CD14-positive monocyte (primary cell): ENCODE data around the gene CFAP157. TPM values are rescaled to one million over a fixed set of nuclear protein-coding genes. Genes with fewer than 3 reads are reported as not detected.

Experiments
- DNase-seq, 3 donors: peaks; one replicate each; pipeline ENCODE4 v3.0.0-alpha.2; 2011 to 2022
- H2AFZ ChIP-seq: 2 replicates; pipeline ENCODE4 v1.6.0; 2012; ENCODE audit warnings: mild to moderate bottlenecking, low read depth, low read length, inconsistent platforms; ENCODE audit not compliant: insufficient read depth, poor library complexity, severe bottlenecking
- H3K27ac ChIP-seq, 2 donors: 1 replicate in 1 of 2; 2 replicates in 1 of 2; pipeline ENCODE4 v1.5.1; 2012 to 2013; ENCODE audit warnings: low read length in 2 of 2, control low read depth in 1 of 2, inconsistent platforms in 1 of 2, low read depth in 1 of 2, mild to moderate bottlenecking in 1 of 2
- H3K27me3 ChIP-seq, 2 donors: one replicate each; pipeline versions ENCODE4 v1.6.0 to v1.6.1; 2011 to 2013; ENCODE audit warnings: low read length in 2 of 2; ENCODE audit not compliant: control insufficient read depth in 2 of 2, insufficient read depth in 2 of 2
- H3K36me3 ChIP-seq, 2 donors: replicated peaks in 1 of 2; 1 replicate in 1 of 2; 2 replicates in 1 of 2; pipeline versions ENCODE4 v1.5.1 to v1.6.1; 2012 to 2013; ENCODE audit warnings: low read length in 2 of 2, control low read depth in 1 of 2, inconsistent platforms in 1 of 2, mild to moderate bottlenecking in 1 of 2; ENCODE audit not compliant: insufficient read depth in 2 of 2, control insufficient read depth in 1 of 2
- H3K4me1 ChIP-seq, 2 donors: 1 replicate in 1 of 2; 2 replicates in 1 of 2; pipeline versions ENCODE4 v1.5.1 to v1.6.1; 2012 to 2013; ENCODE audit warnings: low read length in 2 of 2, control low read depth in 1 of 2, inconsistent platforms in 1 of 2, mild to moderate bottlenecking in 1 of 2, moderate library complexity in 1 of 2; ENCODE audit not compliant: insufficient read depth in 2 of 2, control insufficient read depth in 1 of 2
- H3K4me2 ChIP-seq: replicated peaks from 2 replicates; pipeline ENCODE3; 2012; ENCODE audit warnings: low read length, moderate library complexity, mild to moderate bottlenecking; ENCODE audit not compliant: poor library complexity, severe bottlenecking; ENCODE audit errors: extremely low read depth
- H3K4me3 ChIP-seq, 3 experiments: fragments of 200-600 bp in 1 of 3; sonication (generic) in 1 of 3; replicated peaks in 1 of 3; 1 replicate in 2 of 3; 2 replicates in 1 of 3; pipeline ENCODE4 v1.5.1; 2011 to 2013; ENCODE audit warnings: low read length in 3 of 3, mild to moderate bottlenecking in 3 of 3, control low read depth in 2 of 3, low read depth in 2 of 3, inconsistent platforms in 1 of 3, moderate library complexity in 1 of 3
- H3K79me2 ChIP-seq: 2 replicates; pipeline ENCODE4 v1.6.0; 2012; ENCODE audit warnings: mild to moderate bottlenecking, control low read depth, inconsistent platforms, low read length, moderate library complexity; ENCODE audit not compliant: insufficient read depth
- H3K9ac ChIP-seq: 2 replicates; pipeline ENCODE4 v1.6.0; 2017; ENCODE audit warnings: low read length, mild to moderate bottlenecking; ENCODE audit not compliant: insufficient read depth, poor library complexity, severe bottlenecking
- H3K9me3 ChIP-seq, 2 donors: replicated peaks in 1 of 2; 1 replicate in 1 of 2; 2 replicates in 1 of 2; pipeline versions ENCODE4 v1.5.1 to v1.6.1; 2012 to 2013; ENCODE audit warnings: low read length in 2 of 2, control low read depth in 1 of 2; ENCODE audit not compliant: control insufficient read depth in 1 of 2, insufficient read depth in 1 of 2
- H4K20me1 ChIP-seq: 2 replicates; pipeline ENCODE4 v1.6.0; 2012; ENCODE audit warnings: mild to moderate bottlenecking, low read length, control low read depth, moderate library complexity; ENCODE audit not compliant: insufficient read depth
- H3K27ac Mint-ChIP-seq, 7 donors: one replicate each; pipeline ENCODE4 v1.8.0; 2020; ENCODE audit warnings: mild to moderate bottlenecking in 7 of 7, mixed read lengths in 7 of 7, moderate library complexity in 6 of 7, inconsistent platforms in 2 of 7
- H3K27me3 Mint-ChIP-seq, 3 donors: one replicate each; pipeline ENCODE4 v1.8.0; 2021 to 2022; ENCODE audit warnings: low read depth in 3 of 3, mild to moderate bottlenecking in 3 of 3, mixed read lengths in 3 of 3, moderate library complexity in 3 of 3, inconsistent platforms in 1 of 3
- H3K36me3 Mint-ChIP-seq, 2 donors: one replicate each; pipeline ENCODE4 v1.8.0; 2020; ENCODE audit warnings: mixed read lengths in 2 of 2, inconsistent platforms in 1 of 2, mild to moderate bottlenecking in 1 of 2
- H3K4me1 Mint-ChIP-seq: one replicate; pipeline ENCODE4 v1.8.0; 2020; ENCODE audit warnings: mild to moderate bottlenecking, mixed read lengths
- H3K4me3 Mint-ChIP-seq, 2 donors: one replicate each; pipeline ENCODE4 v1.8.0; 2020; ENCODE audit warnings: mild to moderate bottlenecking in 2 of 2, mixed read lengths in 2 of 2, moderate library complexity in 1 of 2
- H3K9me3 Mint-ChIP-seq, 7 donors: one replicate each; pipeline ENCODE4 v1.8.0; 2020 to 2022; ENCODE audit warnings: mixed read lengths in 7 of 7, mild to moderate bottlenecking in 6 of 7, moderate library complexity in 6 of 7, inconsistent platforms in 2 of 7
- WGBS: methylation state at CpG from one replicate; pipeline ENCODE4 v1.1.5; 2013; ENCODE audit warnings: missing lambda C conversion rate; ENCODE audit not compliant: insufficient coverage; 5-methylcytosine and 5-hydroxymethylcytosine counted together
- intact Hi-C, 2 donors: fragments of 100-400 bp; cut with micrococcal nuclease; formaldehyde crosslinking; loops; one replicate each; pipeline versions ENCODE4 v1.15.0 to v1.15.1; 2023
- polyA plus RNA-seq, 3 donors: library from polyadenylated mRNA; depleted of rRNA in 1 of 3; unstranded in 2 of 3; stranded (reverse) in 1 of 3; fragments of 300-500 nt in 2 of 3; fragments of >200 nt in 1 of 3; fragmentation: Illumina TruSeq in 2 of 3; gene quantifications; 1 replicate in 2 of 3; 2 replicates in 1 of 3; pipeline ENCODE4 v1.2.3, GENCODE V29; 2012 to 2021
- TF ChIP-seq, protein P1 (sequence below): fragments of 200-600 bp; IDR thresholded peaks from one replicate; pipeline ENCODE4 v1.8.0; 2022; ENCODE audit warnings: antibody characterized with exemption, mild to moderate bottlenecking

CFAP157 gene
- polyA plus RNA-seq, 3 donors: 0.06 to 0.09 TPM; not detected in 1

DNA sequence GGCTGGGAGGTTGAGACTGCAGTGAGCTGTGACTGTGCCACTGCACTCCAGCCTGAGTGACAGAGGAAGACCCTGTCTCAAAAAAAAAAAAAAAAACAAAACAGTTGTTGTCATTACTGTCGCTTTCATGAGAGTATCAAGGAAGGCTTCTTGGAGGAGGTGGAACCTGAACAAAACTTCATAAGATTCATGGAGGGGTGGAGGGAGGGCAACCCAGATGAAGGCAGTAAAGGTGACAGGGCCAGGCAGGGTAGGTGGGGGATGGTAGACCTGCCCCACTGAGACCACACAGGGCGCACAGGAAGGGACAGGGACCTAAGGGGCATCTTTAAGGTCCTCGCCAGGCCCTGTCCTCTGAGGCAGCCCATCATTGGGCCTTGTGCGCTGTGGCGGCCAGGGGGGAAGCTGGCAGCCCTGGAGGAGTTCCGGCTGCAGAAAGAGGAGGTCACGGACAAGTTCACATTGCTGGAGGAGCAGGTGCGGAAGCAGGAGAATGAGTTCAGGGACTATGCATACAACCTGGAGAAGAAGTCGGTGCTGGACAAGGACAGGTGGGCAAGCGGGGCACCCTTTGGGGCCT is 3.5 kb downstream of the CFAP157 start:
- H3K9me3 ChIP-seq: peaks cover 0 to 2% of the 10 kb centered on the region in 2 donors
- H3K4me1 Mint-ChIP-seq: peaks cover 13% of the 10 kb centered on the region
- H3K9ac ChIP-seq: no peak overlapping the region
- peaks cover 11 to 26% (median 14%) of the 10 kb centered on the region in 3 donors for H3K27me3 Mint-ChIP-seq
- peaks cover 2% of the 10 kb centered on the region in 2 donors for H3K36me3 Mint-ChIP-seq
- no peaks in the 10 kb centered on the region for H3K79me2 ChIP-seq
- no peak overlapping the region for H3K4me3 ChIP-seq
- peak overlapping the region in 3 of 7 donors; percentile 13 to 46 (median 27) for H3K27ac Mint-ChIP-seq
- WGBS: 94% methylated on average over 10 of the region's 10 CpGs
- H3K4me1 ChIP-seq: peaks cover 12 to 19% of the 10 kb centered on the region in 2 donors
- H4K20me1 ChIP-seq: no peaks in the 10 kb centered on the region
- H3K36me3 ChIP-seq: no peaks in the 10 kb centered on the region
- peaks cover 0 to 2% of the 10 kb centered on the region in 2 donors for H3K27me3 ChIP-seq
- H3K4me3 Mint-ChIP-seq: no peak overlapping the region
- H2AFZ ChIP-seq: no peak overlapping the region
- TF ChIP-seq, protein P1, sequence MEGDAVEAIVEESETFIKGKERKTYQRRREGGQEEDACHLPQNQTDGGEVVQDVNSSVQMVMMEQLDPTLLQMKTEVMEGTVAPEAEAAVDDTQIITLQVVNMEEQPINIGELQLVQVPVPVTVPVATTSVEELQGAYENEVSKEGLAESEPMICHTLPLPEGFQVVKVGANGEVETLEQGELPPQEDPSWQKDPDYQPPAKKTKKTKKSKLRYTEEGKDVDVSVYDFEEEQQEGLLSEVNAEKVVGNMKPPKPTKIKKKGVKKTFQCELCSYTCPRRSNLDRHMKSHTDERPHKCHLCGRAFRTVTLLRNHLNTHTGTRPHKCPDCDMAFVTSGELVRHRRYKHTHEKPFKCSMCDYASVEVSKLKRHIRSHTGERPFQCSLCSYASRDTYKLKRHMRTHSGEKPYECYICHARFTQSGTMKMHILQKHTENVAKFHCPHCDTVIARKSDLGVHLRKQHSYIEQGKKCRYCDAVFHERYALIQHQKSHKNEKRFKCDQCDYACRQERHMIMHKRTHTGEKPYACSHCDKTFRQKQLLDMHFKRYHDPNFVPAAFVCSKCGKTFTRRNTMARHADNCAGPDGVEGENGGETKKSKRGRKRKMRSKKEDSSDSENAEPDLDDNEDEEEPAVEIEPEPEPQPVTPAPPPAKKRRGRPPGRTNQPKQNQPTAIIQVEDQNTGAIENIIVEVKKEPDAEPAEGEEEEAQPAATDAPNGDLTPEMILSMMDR: no peak
- intact Hi-C loops: no loop called here
- DNase-seq: no peak
- H3K27ac ChIP-seq: no peak overlapping the region
- no peak overlapping the region for H3K4me2 ChIP-seq
- peaks cover 2 to 7% (median 5%) of the 10 kb centered on the region in 7 donors for H3K9me3 Mint-ChIP-seq

DNA sequence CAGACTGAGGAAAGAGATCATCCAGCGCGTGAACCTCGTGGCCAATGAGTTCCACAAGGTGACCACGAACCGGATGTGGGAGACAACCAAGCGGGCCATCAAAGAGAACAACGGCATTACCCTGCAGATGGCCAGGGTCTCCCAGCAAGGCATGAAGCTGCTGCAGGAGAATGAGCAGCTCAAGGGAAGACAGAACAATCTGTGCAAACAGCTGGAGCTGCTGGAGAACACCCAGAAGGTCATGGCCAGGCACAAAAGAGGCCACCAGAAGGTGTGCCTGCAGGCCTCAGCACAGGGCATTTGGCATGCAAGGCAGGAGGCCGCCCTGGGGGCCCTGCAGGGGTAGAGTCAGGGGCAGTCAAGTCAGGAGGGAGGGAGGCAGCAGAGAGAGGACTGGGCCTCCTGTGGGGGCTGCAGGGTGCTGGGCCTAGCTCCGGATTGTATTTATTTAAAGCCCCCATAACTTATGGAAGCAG is 4.5 kb downstream of the CFAP157 start:
- no peaks in the 10 kb centered on the region for H3K36me3 ChIP-seq
- peaks cover 0 to 2% of the 10 kb centered on the region in 2 donors for H3K27me3 ChIP-seq
- peaks cover 0 to 2% of the 10 kb centered on the region in 2 donors for H3K9me3 ChIP-seq
- H3K36me3 Mint-ChIP-seq: peaks cover 2% of the 10 kb centered on the region in 2 donors
- H2AFZ ChIP-seq: no peak overlapping the region
- intact Hi-C loops: no loop called here
- peaks cover 13 to 27% (median 17%) of the 10 kb centered on the region in 3 donors for H3K27me3 Mint-ChIP-seq
- H3K4me3 ChIP-seq: no peak overlapping the region
- TF ChIP-seq, protein P1: no peak
- no peak for DNase-seq
- H3K9me3 Mint-ChIP-seq: peaks cover 2 to 7% (median 5%) of the 10 kb centered on the region in 7 donors
- no peaks in the 10 kb centered on the region for H3K79me2 ChIP-seq
- 10% methylated on average over 8 of the region's 9 CpGs for WGBS
- H3K4me2 ChIP-seq: no peak overlapping the region
- H3K4me3 Mint-ChIP-seq: no peak overlapping the region
- peaks cover 17 to 26% of the 10 kb centered on the region in 2 donors for H3K4me1 ChIP-seq
- no peaks in the 10 kb centered on the region for H4K20me1 ChIP-seq
- no peak overlapping the region for H3K9ac ChIP-seq
- H3K27ac Mint-ChIP-seq: peak overlapping the region in 1 of 7 donors; percentile 2
- H3K27ac ChIP-seq: no peak overlapping the region
- H3K4me1 Mint-ChIP-seq: peaks cover 19% of the 10 kb centered on the region
